Chondrocyte (in vitro differentiated cells): Measurements from ENCODE around the gene GARIN5A. TPM values are rescaled to one million over a fixed set of nuclear protein-coding genes. Genes with fewer than 3 reads are reported as not detected.

ENCODE experiments used
- DNase-seq: peaks from one replicate; pipeline ENCODE4 v3.0.0; 2021; ENCODE audit warnings: mixed read lengths, low spot score
- H3K27ac Mint-ChIP-seq: one replicate; pipeline ENCODE4 v1.8.0; 2021; ENCODE audit warnings: mild to moderate bottlenecking, moderate library complexity, mixed read lengths; ENCODE audit not compliant: unreplicated experiment
- H3K27me3 Mint-ChIP-seq: 2 replicates; pipeline ENCODE4 v1.8.0; 2021; ENCODE audit warnings: low read depth, mixed read lengths
- H3K36me3 Mint-ChIP-seq: 2 replicates; pipeline ENCODE4 v1.8.0; 2021; ENCODE audit warnings: low read depth, mixed read lengths
- H3K4me1 Mint-ChIP-seq: 2 replicates; pipeline ENCODE4 v1.8.0; 2021; ENCODE audit warnings: low read depth, mild to moderate bottlenecking, mixed read lengths
- H3K4me3 Mint-ChIP-seq: one replicate; pipeline ENCODE4 v1.8.0; 2021; ENCODE audit warnings: mild to moderate bottlenecking, moderate library complexity, mixed read lengths; ENCODE audit not compliant: unreplicated experiment
- H3K9me3 Mint-ChIP-seq: 2 replicates; pipeline ENCODE4 v1.8.0; 2021; ENCODE audit warnings: low read depth, mixed read lengths
- total RNA-seq: library from RNA; stranded (reverse); gene quantifications from 3 replicates; pipeline ENCODE4 v1.2.1, GENCODE V29; 2021
- TF ChIP-seq, protein P1 (sequence below): fragments of 200-600 bp; sonication (generic); IDR thresholded peaks from 2 replicates; pipeline ENCODE4 v1.5.0; 2021; ENCODE audit warnings: antibody characterized with exemption, mild to moderate bottlenecking, moderate library complexity

The GARIN5A gene
- total RNA-seq, 1 donor from 2014 or later: 1.9 TPM

DNA sequence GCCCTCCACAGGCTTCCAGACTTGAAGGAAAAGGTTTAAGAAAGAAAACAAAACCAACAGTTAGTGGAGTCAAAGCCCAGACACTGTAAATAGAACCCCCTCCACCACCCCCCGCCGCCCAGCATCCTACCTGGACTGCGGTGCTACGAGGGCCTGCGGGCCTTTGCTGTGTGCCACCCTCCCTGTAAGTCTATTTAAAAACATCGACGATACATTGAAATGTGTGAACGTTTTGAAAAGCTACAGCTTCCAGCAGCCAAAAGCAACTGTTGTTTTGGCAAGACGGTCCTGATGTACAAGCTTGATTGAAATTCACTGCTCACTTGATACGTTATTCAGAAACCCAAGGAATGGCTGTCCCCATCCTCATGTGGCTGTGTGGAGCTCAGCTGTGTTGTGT lies 6.3 kb upstream of the GARIN5A start:
- H3K4me3 Mint-ChIP-seq: no peak overlapping the region
- TF ChIP-seq, protein P1, sequence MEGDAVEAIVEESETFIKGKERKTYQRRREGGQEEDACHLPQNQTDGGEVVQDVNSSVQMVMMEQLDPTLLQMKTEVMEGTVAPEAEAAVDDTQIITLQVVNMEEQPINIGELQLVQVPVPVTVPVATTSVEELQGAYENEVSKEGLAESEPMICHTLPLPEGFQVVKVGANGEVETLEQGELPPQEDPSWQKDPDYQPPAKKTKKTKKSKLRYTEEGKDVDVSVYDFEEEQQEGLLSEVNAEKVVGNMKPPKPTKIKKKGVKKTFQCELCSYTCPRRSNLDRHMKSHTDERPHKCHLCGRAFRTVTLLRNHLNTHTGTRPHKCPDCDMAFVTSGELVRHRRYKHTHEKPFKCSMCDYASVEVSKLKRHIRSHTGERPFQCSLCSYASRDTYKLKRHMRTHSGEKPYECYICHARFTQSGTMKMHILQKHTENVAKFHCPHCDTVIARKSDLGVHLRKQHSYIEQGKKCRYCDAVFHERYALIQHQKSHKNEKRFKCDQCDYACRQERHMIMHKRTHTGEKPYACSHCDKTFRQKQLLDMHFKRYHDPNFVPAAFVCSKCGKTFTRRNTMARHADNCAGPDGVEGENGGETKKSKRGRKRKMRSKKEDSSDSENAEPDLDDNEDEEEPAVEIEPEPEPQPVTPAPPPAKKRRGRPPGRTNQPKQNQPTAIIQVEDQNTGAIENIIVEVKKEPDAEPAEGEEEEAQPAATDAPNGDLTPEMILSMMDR: no peak
- DNase-seq: peak; percentile 37
- peaks cover 24% of the 10 kb centered on the region for H3K27me3 Mint-ChIP-seq
- H3K9me3 Mint-ChIP-seq: peaks cover 5% of the 10 kb centered on the region
- no peak overlapping the region for H3K27ac Mint-ChIP-seq
- peaks cover 4% of the 10 kb centered on the region for H3K4me1 Mint-ChIP-seq
- peaks cover 19% of the 10 kb centered on the region for H3K36me3 Mint-ChIP-seq

DNA sequence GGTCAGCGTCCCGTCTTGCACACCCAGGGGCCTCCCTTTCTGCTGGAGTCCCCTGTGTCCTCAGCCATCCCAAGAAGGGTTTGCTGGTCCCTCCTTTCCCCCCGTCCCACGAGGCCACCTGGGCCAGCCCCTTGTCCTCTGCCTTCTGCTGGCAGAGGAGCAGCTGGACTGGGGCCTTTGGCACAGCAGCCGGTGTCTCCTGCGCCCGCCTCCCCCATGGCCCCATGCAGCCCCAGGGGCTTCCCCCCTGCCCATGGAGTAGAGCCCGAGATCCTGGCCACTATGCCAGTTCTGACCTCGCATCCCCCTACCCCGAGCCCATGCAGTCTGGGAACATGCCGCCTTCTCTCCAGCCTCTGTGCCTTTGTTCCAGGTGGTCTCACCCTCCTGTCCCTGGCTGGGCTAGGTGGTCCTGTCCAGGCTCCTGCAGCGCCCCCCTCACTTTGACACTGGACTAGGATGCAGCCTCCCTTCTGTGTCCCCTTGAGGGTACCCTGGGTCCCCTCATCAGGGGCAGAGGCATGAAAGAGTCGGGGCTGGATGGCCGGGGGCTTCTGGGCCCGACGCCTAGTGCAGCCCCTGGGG lies 5.7 kb upstream of the GARIN5A start:
- peak; percentile 86 for DNase-seq
- TF ChIP-seq, protein P1: no peak
- Mint-ChIP-seq H3K9me3 (peaks cover 5% of the 10 kb centered on the region), H3K27ac (no peak overlapping the region), H3K4me3 (no peak overlapping the region), H3K36me3 (peaks cover 19% of the 10 kb centered on the region), H3K4me1 (peaks cover 9% of the 10 kb centered on the region), H3K27me3 (peaks cover 19% of the 10 kb centered on the region)

DNA sequence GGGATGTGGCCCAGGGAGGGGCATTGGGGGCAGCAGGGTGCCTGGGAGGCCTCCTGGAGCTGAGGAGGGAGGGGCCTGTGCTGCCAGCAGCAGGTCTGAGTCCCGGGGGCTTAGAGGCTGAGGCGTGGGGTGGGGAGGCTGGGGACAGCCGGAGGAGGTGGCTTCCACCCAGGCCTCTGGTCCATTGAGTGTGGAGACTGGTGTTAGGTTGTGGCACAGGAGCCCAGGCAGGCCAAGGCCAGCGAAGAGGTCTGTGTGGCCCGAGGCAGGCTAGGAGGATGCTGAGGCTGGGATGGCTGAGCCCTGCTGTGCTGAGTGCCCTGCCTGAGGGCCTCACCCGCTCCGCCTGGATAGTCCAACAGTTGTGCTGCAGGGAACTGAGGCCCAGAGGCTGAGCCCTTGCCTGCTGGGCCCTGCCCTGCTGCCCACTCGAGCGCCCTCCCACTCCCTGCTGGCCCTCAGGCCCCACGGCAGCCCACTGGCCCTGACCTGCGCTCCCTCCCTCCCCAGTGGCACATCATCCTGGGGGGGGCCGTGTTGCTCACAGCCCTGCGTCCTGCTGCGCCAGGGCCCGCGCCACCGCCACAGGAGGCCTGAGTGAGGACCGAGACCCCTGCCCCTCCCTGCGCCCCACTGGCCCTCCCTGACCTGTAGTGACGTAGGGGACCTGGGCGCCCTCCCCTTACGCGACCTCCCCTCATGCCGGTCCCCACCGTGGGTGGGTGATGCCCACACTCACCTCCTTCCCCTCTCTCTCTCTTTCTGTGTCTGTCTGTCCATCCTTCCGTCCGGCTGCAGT lies 4.9 kb upstream of the GARIN5A start:
- TF ChIP-seq, protein P1: no peak
- Mint-ChIP-seq H3K27ac (no peak overlapping the region), H3K4me3 (no peak overlapping the region), H3K4me1 (peaks cover 16% of the 10 kb centered on the region), H3K36me3 (peaks cover 17% of the 10 kb centered on the region), H3K27me3 (peaks cover 11% of the 10 kb centered on the region), H3K9me3 (peaks cover 2% of the 10 kb centered on the region)
- DNase-seq: peak; percentile 90

DNA sequence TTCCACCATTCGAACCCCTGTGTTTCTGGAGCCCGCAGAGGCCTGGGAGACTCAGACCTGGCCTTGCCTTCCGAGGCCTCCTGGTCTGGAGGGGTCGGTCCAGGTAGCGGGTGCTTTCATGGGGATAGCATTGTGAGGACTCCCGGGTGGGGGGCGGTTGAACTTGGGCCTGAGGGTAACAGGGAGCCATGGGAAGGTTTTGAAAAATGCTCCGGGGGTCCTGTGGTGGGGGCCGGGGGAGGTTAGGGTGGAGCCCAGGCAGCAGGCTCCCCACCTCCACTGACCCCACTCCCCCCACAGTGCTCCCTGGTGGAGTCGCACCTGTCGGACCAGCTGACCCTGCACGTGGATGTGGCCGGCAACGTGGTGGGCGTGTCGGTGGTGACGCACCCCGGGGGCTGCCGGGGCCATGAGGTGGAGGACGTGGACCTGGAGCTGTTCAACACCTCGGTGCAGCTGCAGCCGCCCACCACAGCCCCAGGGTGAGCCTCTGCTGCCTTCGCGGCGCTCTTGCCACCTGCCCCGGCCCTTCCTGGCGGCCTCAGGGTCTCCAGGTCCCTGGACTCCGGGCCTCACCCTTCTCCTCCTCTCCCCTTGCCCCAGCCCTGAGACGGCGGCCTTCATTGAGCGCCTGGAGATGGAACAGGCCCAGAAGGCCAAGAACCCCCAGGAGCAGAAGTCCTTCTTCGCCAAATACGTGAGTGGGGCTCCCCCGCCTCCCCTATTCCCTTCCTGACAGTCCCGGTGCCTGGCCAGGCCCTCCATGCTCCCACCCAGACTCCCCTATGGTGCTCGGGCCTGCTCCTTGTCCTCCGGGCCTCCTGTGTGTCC lies 3.8 kb upstream of the GARIN5A start:
- H3K27me3 Mint-ChIP-seq: peaks cover 6% of the 10 kb centered on the region
- no peaks in the 10 kb centered on the region for H3K9me3 Mint-ChIP-seq
- H3K36me3 Mint-ChIP-seq: peaks cover 13% of the 10 kb centered on the region
- H3K4me3 Mint-ChIP-seq: no peak overlapping the region
- TF ChIP-seq, protein P1: no peak
- H3K27ac Mint-ChIP-seq: no peak overlapping the region
- peak; percentile 92 for DNase-seq
- H3K4me1 Mint-ChIP-seq: peaks cover 18% of the 10 kb centered on the region

DNA sequence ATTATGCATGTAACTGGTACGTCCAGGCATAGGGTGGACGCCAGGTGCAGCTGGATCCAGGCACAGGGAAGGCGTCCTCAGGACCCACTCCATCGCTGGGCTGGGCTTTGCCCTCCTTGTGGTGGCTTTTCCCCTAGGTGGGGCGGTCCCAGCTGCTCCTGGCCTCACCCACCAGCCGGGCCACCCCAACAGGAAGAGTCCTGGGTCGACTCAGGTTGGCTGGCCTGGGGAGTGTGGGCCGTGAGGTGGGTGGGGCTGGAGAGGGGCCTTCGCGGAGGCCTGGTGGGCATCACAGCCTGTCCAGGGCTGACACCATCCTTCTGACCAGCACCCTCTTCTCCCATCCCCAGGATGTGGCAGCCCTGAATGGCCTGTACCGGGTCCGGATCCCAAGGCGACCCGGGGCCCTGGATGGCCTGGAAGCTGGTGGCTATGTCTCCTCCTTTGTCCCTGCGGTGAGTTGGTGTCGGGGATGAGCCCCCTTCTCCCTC lies 3.2 kb upstream of the GARIN5A start:
- peak; percentile 86 for DNase-seq
- Mint-ChIP-seq H3K27ac (no peak overlapping the region), H3K4me1 (peaks cover 18% of the 10 kb centered on the region), H3K27me3 (no peaks in the 10 kb centered on the region), H3K36me3 (peaks cover 8% of the 10 kb centered on the region), H3K9me3 (no peaks in the 10 kb centered on the region), H3K4me3 (no peak overlapping the region)
- TF ChIP-seq, protein P1: no peak
